GM04503 (cell line): ENCODE measurements around the gene PPP1R26.
"Not testable (repeated sequence)": the region's sequence is repeated elsewhere in the genome, so short reads cannot be mapped to it uniquely, and the experiment has no call there.

ENCODE experiments used
- DNase-seq: peaks from one replicate; pipeline ENCODE4 v3.0.0-alpha.2; 2012; ENCODE audit warnings: low read depth

The PPP1R26 gene, protein sequence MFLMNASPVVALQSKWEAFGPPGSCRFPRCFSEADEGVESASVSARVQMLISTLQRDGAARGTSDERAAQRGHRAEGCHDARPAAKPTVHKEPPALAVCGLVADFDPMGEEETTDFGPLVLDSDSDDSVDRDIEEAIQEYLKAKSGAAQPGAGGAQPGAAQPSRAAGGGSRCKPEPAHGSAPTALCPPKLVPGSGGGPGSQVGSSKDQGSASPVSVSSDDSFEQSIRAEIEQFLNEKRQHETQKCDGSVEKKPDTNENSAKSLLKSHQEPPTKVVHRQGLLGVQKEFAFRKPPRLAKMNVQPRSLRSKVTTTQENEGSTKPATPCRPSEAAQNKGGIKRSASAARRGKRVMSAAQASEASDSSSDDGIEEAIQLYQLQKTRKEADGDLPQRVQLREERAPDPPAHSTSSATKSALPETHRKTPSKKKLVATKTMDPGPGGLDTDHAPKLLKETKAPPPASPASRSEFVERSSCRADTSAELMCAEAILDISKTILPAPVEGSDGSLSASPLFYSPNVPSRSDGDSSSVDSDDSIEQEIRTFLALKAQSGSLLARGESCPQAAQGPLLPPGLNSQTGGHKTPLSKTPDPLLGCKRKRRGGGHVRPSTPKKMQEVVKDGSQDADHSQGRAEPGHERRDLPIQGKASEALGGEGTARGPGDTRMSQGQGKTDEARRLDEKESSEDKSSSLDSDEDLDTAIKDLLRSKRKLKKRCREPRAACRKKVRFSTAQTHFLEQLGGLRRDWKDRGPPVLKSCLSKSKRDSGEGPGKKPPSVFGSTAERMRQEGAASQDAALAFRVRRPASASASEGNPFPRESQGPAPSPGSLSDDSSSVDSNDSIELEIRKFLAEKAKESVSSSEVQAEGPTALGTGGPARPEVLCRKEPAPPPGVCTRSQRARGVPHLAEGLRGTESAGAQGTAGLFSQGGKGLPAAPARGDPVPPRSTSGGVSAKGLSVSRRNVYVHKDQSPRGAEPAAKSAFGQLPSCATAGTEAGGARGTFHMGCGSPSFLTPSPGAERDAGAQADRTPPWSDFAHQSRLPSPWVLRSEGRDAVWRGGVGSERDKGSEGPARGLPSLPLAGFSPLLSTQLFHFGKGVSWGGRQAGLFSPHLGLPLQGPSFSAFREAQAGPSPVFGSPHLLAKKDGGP (N-terminal part only)

DNA sequence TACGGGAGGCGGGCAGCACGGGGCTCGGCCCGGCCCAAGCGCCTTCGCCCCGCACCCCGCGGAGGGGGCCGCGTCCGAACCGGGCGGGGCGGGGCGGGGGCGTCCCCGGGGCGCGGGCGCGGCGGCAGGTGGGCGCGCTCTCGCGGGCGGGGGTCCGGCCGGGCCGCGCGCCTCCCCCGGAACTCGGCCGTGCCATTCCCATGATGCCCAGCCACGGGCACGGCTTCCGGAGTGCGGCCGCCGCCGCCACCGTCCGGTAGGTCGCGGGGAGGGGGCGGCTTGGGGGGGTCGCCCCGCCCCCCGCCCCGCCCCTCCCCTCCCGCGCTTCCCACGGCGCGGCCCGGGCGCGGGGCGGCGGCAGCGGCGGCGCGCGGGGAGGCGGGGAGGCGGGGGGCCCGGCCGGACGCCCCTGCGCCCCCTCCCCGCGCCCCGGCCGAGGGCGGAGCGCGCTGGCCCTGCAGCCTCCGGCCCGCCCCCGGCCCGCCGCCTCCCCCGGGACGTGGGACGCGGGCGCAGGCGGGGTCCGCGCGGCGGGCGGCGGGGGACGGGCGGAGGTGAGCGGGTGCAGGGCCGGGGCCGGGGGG lies at the start of gene PPP1R26:
TSS of gene PPP1R26 (plus strand) at position 314 of the 584 bp plus-strand sequence. CDS start 4,729 bp downstream, outside the sequence.
- no peak for DNase-seq

DNA sequence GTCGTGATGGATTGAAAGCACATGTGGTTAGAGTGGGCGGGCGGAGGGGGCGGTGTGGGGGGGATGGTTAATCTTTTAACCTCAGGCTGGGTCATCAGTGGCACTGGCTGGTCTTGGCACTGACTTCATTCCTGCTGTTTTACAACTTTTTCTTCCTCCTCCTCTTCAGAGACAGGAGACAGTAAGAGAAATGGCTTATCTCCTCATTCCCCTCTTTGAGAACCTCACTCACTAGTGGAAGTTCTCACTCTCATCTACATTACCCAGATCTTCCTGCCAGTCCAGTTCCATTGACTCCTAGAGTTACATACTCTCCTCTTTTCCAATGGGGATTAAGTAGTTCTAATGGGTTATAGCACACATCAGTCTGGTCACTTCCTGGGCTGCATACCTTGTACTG lies 42.3 kb upstream of the PPP1R26 start:
- DNase-seq: no peak

DNA sequence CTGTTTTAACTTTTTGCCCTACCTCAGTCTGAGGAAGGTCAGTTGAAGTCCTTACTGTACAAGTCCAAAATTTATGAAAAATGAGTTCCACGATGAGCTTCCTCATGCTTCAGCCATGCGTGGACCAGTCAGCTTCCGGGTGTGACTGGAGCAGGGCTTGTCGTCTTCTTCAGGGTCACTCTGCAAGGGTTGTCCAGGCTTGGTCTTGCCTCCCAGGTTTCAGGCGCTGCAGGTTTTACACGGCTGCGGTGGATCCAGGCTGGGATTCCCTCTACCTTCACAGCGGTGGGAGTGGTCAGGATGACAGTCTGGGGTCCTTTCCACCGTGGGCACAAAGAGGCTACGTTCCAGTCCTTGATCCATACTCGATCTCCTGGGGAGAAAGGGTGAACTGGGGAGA lies 41.9 kb upstream of the PPP1R26 start:
- DNase-seq: not testable (repeated sequence)

DNA sequence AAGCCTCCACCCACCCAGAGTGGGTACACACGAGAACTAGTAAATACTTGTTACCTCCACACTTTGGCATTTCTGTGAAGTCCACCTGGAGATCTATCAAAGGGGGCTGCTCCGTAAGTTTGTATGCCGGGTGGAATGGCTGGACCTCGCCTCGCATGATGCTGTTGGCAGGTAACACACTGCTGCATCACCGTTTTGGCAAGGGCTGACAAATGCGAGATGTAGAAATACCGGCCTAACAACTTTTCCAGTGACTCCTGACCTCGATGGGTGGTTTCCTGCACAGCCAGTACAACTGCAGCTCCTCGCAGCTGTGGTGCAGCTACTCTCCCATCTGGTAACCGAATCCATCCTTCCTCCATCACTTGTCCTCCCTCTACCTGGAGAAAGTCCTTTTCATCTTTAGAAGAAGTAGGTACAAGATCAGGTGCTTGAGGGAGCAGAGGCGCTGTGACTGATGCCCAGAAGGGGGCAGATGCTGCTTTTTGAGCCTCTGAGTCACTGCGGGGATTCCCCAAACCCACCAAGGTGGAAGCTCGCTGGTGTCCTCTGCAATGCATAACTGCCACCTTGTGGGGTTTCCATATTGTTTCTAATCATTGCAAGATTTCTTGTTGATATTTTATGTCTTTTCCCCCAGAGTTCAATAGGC lies 40.9 kb upstream of the PPP1R26 start:
- not testable (repeated sequence) for DNase-seq

DNA sequence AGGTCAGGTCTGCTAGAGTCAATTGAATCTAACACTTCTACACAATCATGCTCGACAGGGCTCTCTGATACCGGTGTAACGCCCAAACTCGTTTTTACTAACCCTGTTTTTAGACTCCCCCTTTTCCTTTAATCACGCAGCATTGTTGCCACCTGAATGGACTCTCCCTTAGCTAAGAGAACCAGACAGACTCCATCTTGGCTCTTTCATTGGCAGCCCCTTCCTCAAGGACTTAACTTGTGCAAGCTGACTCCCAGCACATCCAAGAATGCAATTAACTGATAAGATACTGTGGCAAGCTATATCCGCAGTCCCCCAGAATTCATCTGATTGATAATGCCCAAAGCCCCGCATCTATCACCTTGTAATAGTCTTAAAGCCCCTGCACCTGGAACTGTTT lies 40.1 kb upstream of the PPP1R26 start:
- not testable (repeated sequence) for DNase-seq

DNA sequence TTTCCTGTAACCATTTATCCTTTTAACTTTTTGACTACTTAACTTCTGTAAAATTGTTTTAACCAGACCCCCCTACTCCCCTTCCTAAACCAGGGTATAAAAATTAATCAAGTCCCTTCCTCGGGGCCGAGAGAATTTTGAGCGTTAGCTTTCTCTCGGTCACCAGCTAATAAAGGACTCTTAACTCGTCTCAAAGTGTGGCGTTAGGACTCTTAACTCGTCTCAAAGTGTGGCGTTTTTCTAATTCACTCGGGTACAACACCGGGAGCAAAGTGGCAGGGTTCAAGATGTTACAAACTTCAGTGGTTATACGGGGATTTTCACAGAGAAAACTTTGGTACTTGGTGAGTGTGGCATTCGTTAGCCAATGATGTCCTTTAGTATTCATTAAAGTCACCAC lies 39.7 kb upstream of the PPP1R26 start:
- no peak for DNase-seq

DNA sequence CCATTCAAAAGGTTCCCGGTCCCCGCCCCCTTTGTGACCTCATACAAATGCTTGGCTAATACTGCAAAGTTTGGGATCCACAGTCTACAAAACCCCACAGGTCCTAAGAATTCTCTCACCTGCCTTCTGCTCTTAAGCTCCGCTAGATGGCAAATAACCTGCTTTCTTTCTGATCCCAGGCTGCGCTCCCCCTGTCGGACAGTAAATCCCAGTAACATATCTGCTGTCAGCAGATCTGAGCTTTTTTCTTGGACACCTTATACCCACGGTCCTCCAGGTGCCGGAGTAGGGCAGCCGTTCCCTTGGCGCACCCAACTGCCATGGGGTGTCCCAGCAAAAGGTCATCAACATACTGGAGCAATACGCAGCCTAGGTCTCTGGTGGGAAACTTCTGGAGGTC lies 39.0 kb upstream of the PPP1R26 start:
- no peak for DNase-seq

DNA sequence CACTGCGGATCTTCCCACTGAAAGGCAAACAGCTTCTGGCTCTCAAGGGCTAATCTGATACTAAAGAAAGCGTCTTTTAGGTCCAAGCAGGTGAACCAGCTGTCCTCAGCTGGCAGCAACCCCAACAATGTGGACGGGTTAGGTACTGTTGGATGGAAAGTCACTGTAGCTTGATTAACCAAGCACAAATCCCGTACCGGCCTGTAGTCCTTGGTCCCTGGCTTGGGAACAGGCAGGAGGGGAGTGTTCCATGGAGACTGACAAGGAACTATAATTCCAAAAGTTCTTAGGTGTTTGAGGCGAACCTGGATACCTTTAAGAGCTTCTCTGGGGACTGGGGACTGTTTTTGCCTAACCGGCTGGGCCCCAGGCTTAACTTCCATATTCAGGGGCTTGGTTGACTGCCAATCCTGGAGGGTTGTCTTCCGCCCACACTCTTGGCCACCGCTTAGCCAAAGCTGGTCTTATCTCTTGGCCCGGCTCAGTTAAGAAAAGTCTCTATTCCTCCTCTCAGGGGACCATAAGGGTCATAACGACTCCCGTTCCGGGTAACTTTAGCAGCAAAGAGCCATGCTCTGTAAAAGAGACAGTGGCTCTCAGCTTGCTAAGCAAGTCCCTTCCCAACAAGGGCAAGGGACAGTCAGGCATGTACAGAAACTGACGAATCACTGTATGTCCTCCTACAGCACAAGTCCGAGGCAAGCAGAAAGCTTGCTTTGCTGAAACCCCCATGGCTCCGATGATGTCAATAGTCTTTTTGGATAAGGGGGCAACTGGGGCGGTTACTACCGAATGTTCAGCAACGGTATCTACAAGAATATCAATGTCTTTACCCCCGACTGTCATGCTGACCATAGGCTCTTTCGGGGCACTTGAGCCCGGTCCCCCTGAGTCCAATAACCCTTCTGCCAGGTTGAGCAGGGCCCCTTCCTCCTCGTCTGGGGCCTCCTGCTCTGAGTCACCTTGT lies 38.2 kb upstream of the PPP1R26 start:
- DNase-seq: not testable (repeated sequence)

DNA sequence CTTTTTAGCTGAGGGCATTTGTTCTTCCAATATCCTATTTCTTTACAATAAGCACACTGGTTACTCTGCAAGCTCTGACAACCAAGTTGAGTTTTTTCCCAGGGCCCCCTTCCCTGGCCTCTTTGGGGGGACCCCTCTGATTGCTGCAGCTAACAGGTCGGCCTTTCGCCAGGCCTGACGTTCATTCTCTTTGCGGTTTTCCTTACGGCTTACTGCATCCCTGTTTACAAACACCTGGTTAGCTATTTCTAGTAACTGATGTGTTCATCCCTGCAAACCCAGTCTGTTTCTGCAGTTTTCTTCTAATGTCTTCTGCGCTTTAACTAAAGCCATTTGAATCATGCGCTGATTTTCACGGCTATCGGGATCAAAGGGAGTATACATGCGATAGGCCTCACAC lies 37.5 kb upstream of the PPP1R26 start:
- DNase-seq: no peak

DNA sequence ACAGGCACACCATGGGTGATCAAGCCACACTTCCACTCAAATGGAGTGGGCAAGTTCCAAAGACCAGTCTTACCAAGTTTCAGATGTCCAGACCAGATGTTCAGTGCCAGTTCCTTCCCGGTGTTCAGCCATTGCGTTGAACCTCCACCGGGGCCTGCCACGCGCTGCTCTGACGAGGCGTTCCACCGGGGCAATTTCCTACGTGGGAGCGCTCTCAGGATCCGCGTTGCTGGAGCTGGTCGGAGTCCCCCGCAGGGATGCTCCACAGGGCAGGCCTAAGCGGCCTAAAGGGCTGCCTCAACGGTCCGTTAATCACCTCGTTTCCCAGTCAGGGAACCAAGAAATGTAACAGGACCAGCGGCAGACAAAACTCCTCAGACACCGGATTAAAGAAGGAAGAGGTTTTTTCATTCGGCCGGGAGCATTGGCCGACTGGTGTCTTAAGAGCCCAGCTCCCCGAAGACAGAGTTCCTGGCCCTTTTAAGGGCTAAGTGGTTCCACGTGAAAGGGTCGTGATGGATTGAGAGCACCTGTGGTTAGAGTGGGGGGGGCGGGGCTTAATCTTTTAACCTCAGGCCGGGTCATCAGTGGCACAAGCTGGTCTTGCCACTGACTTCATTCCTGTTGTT lies 35.7 kb upstream of the PPP1R26 start:
- DNase-seq: no peak

DNA sequence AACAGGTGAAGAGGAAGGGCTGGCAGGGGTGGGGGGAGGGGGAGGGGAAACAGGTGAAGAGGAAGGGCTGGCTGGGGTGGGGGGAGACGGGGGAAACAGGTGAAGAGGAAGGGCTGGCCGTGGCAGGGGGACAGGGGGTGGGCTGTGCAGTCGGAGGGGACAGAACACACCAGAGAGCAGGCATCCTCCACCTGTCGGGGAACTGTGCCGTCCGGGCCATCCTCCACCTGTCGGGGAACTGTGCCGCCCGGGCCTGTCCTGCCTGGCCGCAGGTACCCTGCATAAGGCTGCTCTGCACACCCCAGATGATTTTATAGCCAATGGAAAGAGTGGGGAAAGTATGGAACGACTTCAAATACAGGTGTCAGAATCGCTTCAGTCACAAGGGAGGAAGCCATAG lies 32.5 kb upstream of the PPP1R26 start:
- no peak for DNase-seq

DNA sequence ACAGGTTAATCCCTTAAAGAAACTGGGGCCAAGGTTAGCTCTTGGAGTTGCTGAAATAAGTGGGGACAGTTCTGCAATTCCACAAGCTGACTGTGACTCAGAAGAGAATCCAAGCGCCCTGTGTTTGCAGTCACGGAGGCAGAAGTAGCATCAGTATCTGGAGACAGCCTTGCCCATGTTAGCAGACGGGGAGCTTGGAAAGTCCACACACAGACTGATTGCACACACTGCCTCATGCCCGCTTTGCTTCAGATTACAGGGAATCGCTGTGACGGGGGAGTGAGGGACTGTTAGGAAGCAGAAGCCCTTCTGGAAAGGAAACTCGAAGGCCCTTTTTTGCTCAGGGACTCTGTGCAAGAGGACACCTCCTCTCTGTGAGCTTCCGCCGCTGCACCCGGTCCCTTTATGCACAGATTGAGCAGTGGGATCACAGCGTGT lies 30.9 kb upstream of the PPP1R26 start:
- no peak for DNase-seq

DNA sequence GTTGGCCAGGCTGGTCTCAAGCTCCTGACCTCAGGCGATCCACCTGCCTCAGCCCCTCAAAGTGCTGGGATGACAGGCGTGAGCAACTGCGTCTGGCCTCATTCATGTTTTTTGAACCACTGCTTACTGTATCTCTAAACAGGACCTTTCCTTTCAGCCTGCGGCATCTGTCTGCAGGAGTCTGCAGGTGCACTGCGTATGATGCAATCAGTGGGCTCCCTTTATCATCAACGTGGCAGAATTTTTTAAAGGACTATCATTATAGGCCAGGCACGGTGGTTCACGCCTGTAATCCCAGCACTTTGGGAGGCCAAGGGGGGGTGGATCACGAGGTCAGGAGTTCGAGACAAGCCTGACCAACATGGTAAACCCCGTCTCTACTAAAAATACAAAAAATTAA lies 30.1 kb upstream of the PPP1R26 start:
- DNase-seq: not testable (repeated sequence)

DNA sequence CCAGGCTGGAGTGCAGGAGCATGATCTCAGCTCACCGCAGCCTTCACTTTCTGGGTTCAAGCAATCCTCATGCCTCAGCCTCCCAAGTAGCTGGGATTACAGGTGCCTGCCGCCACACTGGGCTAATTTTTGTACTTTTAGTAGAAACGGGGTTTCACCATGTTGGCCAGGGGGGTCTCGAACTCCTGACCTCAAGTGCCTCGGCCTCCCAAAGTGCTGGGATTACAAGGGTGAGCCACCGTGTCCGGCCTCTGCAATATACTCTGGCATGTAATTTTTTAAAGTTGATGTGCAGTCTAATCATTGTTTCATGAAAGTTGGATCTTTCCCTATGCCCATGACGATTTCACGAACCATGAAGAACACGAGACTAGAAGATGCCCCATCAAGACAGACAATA lies 28.6 kb upstream of the PPP1R26 start:
- no peak for DNase-seq

DNA sequence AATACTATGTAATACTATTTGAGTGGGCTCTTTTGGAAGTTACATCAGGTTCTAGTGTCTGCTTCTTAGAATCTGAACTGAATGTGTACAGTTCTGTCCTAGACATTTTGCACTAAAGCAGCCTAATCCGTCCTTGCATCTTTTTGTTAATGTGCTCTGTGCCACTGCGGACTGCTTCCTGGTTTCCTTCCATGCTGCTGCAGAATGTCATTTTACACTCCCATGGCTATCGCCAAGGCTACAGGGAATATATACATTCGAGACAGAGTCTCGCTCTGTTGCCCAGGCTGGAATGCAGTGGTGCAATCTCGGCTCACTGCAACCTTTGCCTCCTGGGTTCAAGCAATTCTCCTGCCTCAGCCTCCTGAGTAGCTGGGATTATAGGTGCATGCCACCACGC lies 27.7 kb upstream of the PPP1R26 start:
- not testable (repeated sequence) for DNase-seq

DNA sequence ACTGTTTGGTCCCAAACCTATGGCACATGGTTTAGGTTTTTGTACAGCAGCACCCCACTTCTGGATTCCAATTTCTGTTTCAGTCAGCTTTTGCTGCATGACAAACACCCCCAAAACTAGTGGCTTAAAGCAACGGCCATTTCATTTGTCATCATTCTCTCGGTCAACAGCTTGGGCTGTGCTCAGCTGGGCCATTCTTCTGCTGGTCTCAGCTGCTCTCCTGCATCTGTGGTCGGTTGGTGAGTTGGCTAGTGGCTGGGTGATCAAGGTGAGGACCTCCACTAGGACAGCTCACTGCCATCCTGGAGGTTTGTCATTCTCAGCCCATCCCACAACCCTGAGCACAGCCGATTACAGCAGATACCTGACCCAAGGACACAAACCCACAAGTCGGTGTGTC lies 24.8 kb upstream of the PPP1R26 start:
- DNase-seq: no peak

DNA sequence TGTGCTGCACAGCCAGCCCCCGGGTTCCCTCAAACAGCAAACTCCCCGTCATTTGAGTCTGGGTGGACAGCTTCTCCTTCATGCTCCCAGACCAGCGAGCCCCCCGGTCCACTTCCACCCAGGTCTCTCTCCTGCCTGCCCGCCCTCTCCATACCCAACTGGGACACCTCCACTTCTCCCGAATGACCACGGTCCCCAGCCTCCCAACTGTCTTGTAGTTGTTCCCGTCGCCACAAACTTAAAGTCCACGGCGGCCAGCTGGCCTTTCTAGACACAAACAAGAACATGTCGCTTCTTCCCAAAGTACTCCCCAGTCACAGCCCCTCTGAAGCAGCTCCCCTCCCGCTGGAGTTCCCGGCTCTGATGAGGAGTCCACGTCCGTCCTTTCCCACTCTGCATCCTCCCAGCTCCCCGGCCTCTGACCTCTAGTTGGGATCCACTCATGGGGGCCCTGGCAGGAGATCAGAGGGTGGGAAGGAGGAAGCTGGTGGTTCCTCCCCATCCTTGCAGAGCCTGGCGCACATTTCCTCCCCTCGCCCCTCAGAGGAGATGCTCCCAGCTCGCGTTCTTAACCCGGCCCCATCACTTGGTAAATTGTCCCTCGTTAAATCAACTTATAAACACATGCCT lies 24.1 kb upstream of the PPP1R26 start:
- DNase-seq: no peak

DNA sequence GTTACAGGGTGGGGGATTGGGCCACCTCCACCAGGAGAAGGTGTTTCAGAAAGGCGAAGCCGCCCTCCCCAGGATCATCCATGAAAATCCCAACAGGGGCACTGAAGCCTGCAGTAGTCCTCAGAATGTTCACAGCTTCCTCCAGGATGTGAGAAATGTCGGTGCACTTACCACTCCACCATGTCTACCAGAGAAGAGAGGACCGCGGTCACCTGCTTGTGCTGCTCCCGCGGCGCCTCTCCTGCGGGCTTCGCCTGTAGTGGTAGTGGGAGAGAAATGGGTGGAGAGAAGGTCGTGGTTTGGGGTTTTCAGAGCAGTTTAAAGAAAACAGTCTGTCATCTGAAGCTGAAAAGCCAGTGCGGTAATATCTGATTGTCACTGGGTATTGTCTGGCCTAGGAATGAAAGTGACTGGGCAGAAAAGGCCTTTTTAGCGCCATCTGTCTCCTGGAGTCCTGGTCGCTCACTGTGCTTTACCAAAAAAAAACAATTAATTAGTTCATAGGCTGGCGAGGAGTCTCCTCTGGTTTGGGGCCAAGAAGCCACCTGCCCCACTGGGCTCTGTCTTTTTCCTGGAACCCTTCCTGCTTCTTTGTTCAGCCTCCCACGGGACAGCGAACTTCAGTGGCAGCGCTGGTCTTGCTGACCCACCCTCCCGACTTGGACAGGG lies 23.0 kb upstream of the PPP1R26 start:
- no peak for DNase-seq

DNA sequence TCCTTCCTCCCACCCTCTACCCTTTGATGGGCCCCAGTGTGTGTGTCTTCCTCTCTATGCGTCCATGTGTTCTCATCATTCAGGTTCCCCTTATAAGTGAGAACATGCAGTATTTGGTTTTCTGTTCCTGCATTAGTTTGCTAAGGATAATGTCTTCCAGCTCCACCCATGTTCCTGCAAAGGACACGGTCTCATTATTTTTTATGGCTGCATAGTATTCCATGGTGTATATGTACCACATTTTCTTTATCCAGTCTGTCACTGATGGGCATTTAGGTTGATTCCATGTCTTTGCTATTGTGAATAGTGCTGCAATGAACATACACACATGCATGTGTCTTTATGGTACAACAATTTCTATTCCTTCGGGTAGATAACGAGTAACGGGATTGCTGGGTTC lies 21.1 kb upstream of the PPP1R26 start:
- DNase-seq: not testable (repeated sequence)
